ENCODE measurements around the gene CSAG1.
"Not testable (repeated sequence)": the region's sequence is repeated elsewhere in the genome, so short reads cannot be mapped to it uniquely, and the experiment has no call there.

GRCh38 chrX:152709173-152709572 lies 24.3 kb downstream of the CSAG1 start, which contains the start of gene CSAG2:
- TF ChIP-seq CTCF (IDR thresholded peaks at IDR 0.05); EZH2 (IDR thresholded peaks at IDR 0.05; ENCODE audit: borderline replicate concordance, insufficient read depth, low read depth, low read length, poor library complexity, severe bottlenecking): not testable (repeated sequence)
